ENCODE results near the gene ELMO1. TPM values are rescaled to one million over a fixed set of nuclear protein-coding genes. Genes with fewer than 3 reads are reported as not detected.

Gene ELMO1
- total RNA-seq, 1 experiment from 2014 or later, result 7.8 TPM

DNA sequence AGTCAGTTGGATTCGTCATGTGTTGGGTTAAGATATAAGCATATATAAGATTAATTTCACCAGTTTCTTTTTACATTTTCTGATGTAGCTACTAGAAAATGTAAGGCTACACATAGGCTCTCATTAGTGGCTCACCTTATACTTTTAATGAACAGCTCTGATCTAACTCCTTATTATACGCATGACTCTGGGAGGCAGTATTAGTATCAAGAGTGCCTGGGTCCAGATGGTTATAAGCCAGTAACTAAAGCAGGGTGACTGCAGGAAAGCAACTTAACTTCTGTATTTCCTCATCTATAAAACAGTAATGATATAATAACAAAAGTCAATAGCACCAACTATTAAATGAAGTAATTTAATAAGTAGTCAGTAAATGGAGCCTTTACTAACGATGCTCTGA is 1.4 kb upstream of the ELMO1 start:
- TF ChIP-seq, protein P1, sequence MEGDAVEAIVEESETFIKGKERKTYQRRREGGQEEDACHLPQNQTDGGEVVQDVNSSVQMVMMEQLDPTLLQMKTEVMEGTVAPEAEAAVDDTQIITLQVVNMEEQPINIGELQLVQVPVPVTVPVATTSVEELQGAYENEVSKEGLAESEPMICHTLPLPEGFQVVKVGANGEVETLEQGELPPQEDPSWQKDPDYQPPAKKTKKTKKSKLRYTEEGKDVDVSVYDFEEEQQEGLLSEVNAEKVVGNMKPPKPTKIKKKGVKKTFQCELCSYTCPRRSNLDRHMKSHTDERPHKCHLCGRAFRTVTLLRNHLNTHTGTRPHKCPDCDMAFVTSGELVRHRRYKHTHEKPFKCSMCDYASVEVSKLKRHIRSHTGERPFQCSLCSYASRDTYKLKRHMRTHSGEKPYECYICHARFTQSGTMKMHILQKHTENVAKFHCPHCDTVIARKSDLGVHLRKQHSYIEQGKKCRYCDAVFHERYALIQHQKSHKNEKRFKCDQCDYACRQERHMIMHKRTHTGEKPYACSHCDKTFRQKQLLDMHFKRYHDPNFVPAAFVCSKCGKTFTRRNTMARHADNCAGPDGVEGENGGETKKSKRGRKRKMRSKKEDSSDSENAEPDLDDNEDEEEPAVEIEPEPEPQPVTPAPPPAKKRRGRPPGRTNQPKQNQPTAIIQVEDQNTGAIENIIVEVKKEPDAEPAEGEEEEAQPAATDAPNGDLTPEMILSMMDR (conservative IDR thresholded peaks at IDR 0.05), result no peak
- H4K5ac ChIP-seq (ENCODE audit: insufficient read length, low read depth, low read length), result no peak overlapping the region
- H3K4me2 ChIP-seq (ENCODE audit: insufficient read depth, insufficient read length, low read length), result peak overlapping the region; percentile 54
- 0 out of 2 replicates have a peak, but pooled peaks cover 2% of the 10 kb centered on the region for H3K79me2 ChIP-seq (ENCODE audit: insufficient read depth, low read length)
- no peak overlapping the region for H3K4me3 Mint-ChIP-seq
- H3K9me3 Mint-ChIP-seq, result peaks cover 2 to 5% of the 10 kb centered on the region in 2 experiments; a peak in 2 of 5 replicates
- no peak overlapping the region for H4K91ac ChIP-seq (ENCODE audit: insufficient read length, low read depth, low read length)
- H4K20me1 ChIP-seq (ENCODE audit: control insufficient read depth, insufficient read depth, insufficient read length), result no peaks in the 10 kb centered on the region
- H2BK20ac ChIP-seq (ENCODE audit: low read depth, low read length, poor library complexity, severe bottlenecking), result no peak overlapping the region
- peaks cover 0 to 1% (median 0%) of the 10 kb centered on the region in 3 experiments; a peak in 3 of 7 replicates for H3K36me3 Mint-ChIP-seq (ENCODE audit: insufficient read depth in 1 of 3, low read depth in 3 of 3)
- no peak overlapping the region for H3K14ac ChIP-seq (ENCODE audit: insufficient read depth, low read length)
- no peak overlapping the region for H3K56ac ChIP-seq (ENCODE audit: insufficient read length, low read depth, low read length)
- no peak overlapping the region for H3K18ac ChIP-seq (ENCODE audit: insufficient read length, low read depth, low read length)
- H2BK120ac ChIP-seq (ENCODE audit: low read depth, low read length, poor library complexity, severe bottlenecking), result no peak overlapping the region
- H3K27ac ChIP-seq (ENCODE audit: insufficient read length, low read depth, low read length), result no peak overlapping the region
- no peak overlapping the region for H4K8ac ChIP-seq (replicated peaks; ENCODE audit: insufficient read length, low read depth, low read length)
- no peak overlapping the region for H2AFZ ChIP-seq (ENCODE audit: low read length)
- H3K9ac ChIP-seq (ENCODE audit: extremely low read depth, insufficient read length, low read length), result no peak overlapping the region
- no peak overlapping the region for H2BK5ac ChIP-seq (ENCODE audit: insufficient read length, low read length)
- H3K9me3 ChIP-seq (ENCODE audit: control insufficient read depth, low read depth, low read length), result no peaks in the 10 kb centered on the region
- peaks cover 56% of the 10 kb centered on the region for H3K27me3 Mint-ChIP-seq (ENCODE audit: low read depth)
- no peak overlapping the region for H3T11ph ChIP-seq (ENCODE audit: low read length)
- no peaks in the 10 kb centered on the region; the same call in 1 of the 2 replicates for H3K27me3 ChIP-seq (ENCODE audit: insufficient read depth, low read length)
- H3K4me1 Mint-ChIP-seq, result peaks cover 18 to 36% of the 10 kb centered on the region in 2 experiments
- no CpG with 5 or more reads among the region's 3 CpGs for WGBS (ENCODE audit: extremely low coverage, insufficient read length, low lambda C conversion rate)
- peaks cover 10% of the 10 kb centered on the region for H3K23me2 ChIP-seq (ENCODE audit: insufficient read length, low read depth, low read length, poor library complexity, severe bottlenecking)
- H2BK12ac ChIP-seq (ENCODE audit: insufficient read length, low read depth, low read length), result no peak overlapping the region
- H3K4ac ChIP-seq (ENCODE audit: low read depth, low read length), result no peak overlapping the region
- no peak overlapping the region for H2AK5ac ChIP-seq (ENCODE audit: insufficient read length, low read length)
- no peaks in the 10 kb centered on the region for H3K79me1 ChIP-seq (ENCODE audit: insufficient read depth, low read depth, low read length, poor library complexity, severe bottlenecking)
- no peak overlapping the region for H3K27ac Mint-ChIP-seq
- no peak for DNase-seq
- H3K4me1 ChIP-seq (ENCODE audit: insufficient read depth, low read length), result peaks cover 2% of the 10 kb centered on the region; the same call in 1 of the 2 replicates
- H2BK15ac ChIP-seq (ENCODE audit: low read depth, low read length), result no peak overlapping the region
- H3K23ac ChIP-seq (ENCODE audit: insufficient read length, low read depth, low read length), result no peak overlapping the region
